ENCODE data around the gene RYK. TPM values are rescaled to one million over a fixed set of nuclear protein-coding genes. Genes with fewer than 3 reads are reported as not detected.

The RYK gene
- total RNA-seq, 1 donor from 2014 or later = 57.1 TPM

- Histone ChIP-seq H3K27ac (ENCODE audit: low read depth, low read length) (no peak overlapping the region), H3K4me2 (ENCODE audit: low read length) (peak overlapping the region; percentile 75), H3K4me3 (ENCODE audit: insufficient read depth, low read depth, low read length) (no peak overlapping the region), H3K9ac (ENCODE audit: low read length) (no peak overlapping the region), H3K9me3 (ENCODE audit: insufficient read depth, low read depth, low read length) (no peaks in the 10 kb centered on the region), H2AFZ (ENCODE audit: low read depth, low read length) (no peak overlapping the region), H3K79me2 (ENCODE audit: insufficient read depth, low read length) (peaks cover 100% of the 10 kb centered on the region), H3K4me1 (ENCODE audit: insufficient read depth, low read length) (peaks cover 19% of the 10 kb centered on the region), H3K36me3 (ENCODE audit: insufficient read depth, low read length) (no peaks in the 10 kb centered on the region), H4K20me1 (ENCODE audit: insufficient read depth, low read length) (peaks cover 94% of the 10 kb centered on the region), H3K27me3 (ENCODE audit: insufficient read depth, low read length) (no peaks in the 10 kb centered on the region)
- H3K27ac Mint-ChIP-seq (ENCODE audit: unreplicated experiment) = peak overlapping the region; percentile 15
- peak overlapping the region; percentile 27 for H3K4me3 Mint-ChIP-seq (ENCODE audit: unreplicated experiment)
- peak; percentile 47 for FAIRE-seq
- H3K36me3 Mint-ChIP-seq (ENCODE audit: low read depth, unreplicated experiment) = peaks cover 5% of the 10 kb centered on the region
- TF ChIP-seq, protein P1, sequence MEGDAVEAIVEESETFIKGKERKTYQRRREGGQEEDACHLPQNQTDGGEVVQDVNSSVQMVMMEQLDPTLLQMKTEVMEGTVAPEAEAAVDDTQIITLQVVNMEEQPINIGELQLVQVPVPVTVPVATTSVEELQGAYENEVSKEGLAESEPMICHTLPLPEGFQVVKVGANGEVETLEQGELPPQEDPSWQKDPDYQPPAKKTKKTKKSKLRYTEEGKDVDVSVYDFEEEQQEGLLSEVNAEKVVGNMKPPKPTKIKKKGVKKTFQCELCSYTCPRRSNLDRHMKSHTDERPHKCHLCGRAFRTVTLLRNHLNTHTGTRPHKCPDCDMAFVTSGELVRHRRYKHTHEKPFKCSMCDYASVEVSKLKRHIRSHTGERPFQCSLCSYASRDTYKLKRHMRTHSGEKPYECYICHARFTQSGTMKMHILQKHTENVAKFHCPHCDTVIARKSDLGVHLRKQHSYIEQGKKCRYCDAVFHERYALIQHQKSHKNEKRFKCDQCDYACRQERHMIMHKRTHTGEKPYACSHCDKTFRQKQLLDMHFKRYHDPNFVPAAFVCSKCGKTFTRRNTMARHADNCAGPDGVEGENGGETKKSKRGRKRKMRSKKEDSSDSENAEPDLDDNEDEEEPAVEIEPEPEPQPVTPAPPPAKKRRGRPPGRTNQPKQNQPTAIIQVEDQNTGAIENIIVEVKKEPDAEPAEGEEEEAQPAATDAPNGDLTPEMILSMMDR (IDR thresholded peaks at IDR 0.05; ENCODE audit: insufficient read depth, low read depth, low read length) = no peak
- no peak for TF ChIP-seq EZH2 (IDR thresholded peaks at IDR 0.05; ENCODE audit: insufficient read depth, low read length)
- no peaks in the 10 kb centered on the region for H3K9me3 Mint-ChIP-seq (ENCODE audit: unreplicated experiment)
- H3K27me3 Mint-ChIP-seq (ENCODE audit: low read depth, unreplicated experiment) = no peaks in the 10 kb centered on the region
- DNase-seq (ENCODE audit: low read depth) = peak; percentile 89
- peaks cover 39% of the 10 kb centered on the region for H3K4me1 Mint-ChIP-seq (ENCODE audit: low read depth, unreplicated experiment)
Measured at GRCh38 chr3:134242649-134243617, 7.7 kb downstream of the RYK start.

DNA sequence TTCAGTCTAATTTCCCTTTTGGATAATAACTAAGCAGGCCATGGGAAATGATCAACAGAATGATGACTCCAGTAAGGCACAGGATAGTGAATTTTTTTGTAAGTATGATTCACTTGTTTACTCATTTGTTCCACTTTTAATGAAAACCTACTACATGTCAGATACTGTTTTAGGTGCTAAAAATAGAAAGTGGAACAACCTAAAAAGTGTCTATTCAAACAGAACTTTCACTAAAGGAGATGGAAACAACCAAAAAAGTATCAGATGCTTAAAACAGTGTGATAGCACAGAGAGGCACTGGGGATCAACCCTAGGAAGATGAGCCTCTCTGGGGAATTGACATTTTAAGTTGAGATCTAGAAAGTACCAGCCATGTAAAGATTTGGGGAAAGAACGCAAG lies 11.1 kb downstream of the RYK start:
- peaks cover 100% of the 10 kb centered on the region for H3K79me2 ChIP-seq (ENCODE audit: insufficient read depth, low read length)
- H3K36me3 ChIP-seq (ENCODE audit: insufficient read depth, low read length) = no peaks in the 10 kb centered on the region
- Mint-ChIP-seq H3K27me3 (ENCODE audit: low read depth, unreplicated experiment) (no peaks in the 10 kb centered on the region), H3K36me3 (ENCODE audit: low read depth, unreplicated experiment) (no peaks in the 10 kb centered on the region), H3K27ac (ENCODE audit: unreplicated experiment) (no peak overlapping the region), H3K4me3 (ENCODE audit: unreplicated experiment) (no peak overlapping the region), H3K9me3 (ENCODE audit: unreplicated experiment) (no peaks in the 10 kb centered on the region), H3K4me1 (ENCODE audit: low read depth, unreplicated experiment) (peaks cover 52% of the 10 kb centered on the region)
- H2AFZ ChIP-seq (ENCODE audit: low read depth, low read length) = no peak overlapping the region
- H3K9me3 ChIP-seq (ENCODE audit: insufficient read depth, low read depth, low read length) = no peaks in the 10 kb centered on the region
- FAIRE-seq = no peak
- peaks cover 92% of the 10 kb centered on the region for H4K20me1 ChIP-seq (ENCODE audit: insufficient read depth, low read length)
- no peak overlapping the region for H3K4me2 ChIP-seq (ENCODE audit: low read length)
- no peak overlapping the region for H3K4me3 ChIP-seq (ENCODE audit: insufficient read depth, low read depth, low read length)
- no peak overlapping the region for H3K9ac ChIP-seq (ENCODE audit: low read length)
- H3K4me1 ChIP-seq (ENCODE audit: insufficient read depth, low read length) = peaks cover 25% of the 10 kb centered on the region
- DNase-seq (ENCODE audit: low read depth) = no peak
- TF ChIP-seq EZH2 (IDR thresholded peaks at IDR 0.05; ENCODE audit: insufficient read depth, low read length) = no peak
- TF ChIP-seq, protein P1 (IDR thresholded peaks at IDR 0.05; ENCODE audit: insufficient read depth, low read depth, low read length) = no peak
- no peak overlapping the region for H3K27ac ChIP-seq (ENCODE audit: low read depth, low read length)
- H3K27me3 ChIP-seq (ENCODE audit: insufficient read depth, low read length) = no peaks in the 10 kb centered on the region
